H1 (cell line): ENCODE data around the gene BTBD9. TPM values are rescaled to one million over a fixed set of nuclear protein-coding genes. Genes with fewer than 3 reads are reported as not detected.

Experiments
- CBX8 ChIP-seq: fragments of 300-800, 300-1000 bp; sonication (generic); IDR thresholded peaks from 2 replicates; pipeline ENCODE4 v1.7.1; 2016; ENCODE audit warnings: low read depth, low read length, borderline replicate concordance
- KDM4A ChIP-seq: IDR thresholded peaks from one replicate; pipeline ENCODE4 v1.7.1; 2012; ENCODE audit warnings: low read depth, mild to moderate bottlenecking, moderate library complexity, low read length, inconsistent platforms; ENCODE audit not compliant: severe bottlenecking
- polyA plus RNA-seq, 7 experiments: library from polyadenylated mRNA; depleted of rRNA in 3 of 7; stranded (reverse) in 5 of 7; unstranded in 2 of 7; fragments of >200 nt in 5 of 7; fragments of 200-250 nt in 2 of 7; gene quantifications; 1 replicate in 5 of 7; 2 replicates in 1 of 7; 4 replicates in 1 of 7; pipeline versions ENCODE4 v1.2.1 to v1.2.3, GENCODE V29; 2011 to 2013; ENCODE audit warnings: missing spikeins in 2 of 7, mixed read lengths in 2 of 7
- total RNA-seq: library from RNA; stranded (reverse); fragmentation: NEBNext Ultra II Directional; extraction: Animal tissue kit (Norgen Biotek cat#: 25700); gene quantifications from 2 replicates; pipeline ENCODE4 v1.2.1, GENCODE V29; 2021

Gene BTBD9
- total and polyA plus RNA-seq, 2 of the 8 experiments (the other 6 are each of a cell fraction or from before 2014, with no cell fraction given): 0.92 to 4.1 TPM

DNA sequence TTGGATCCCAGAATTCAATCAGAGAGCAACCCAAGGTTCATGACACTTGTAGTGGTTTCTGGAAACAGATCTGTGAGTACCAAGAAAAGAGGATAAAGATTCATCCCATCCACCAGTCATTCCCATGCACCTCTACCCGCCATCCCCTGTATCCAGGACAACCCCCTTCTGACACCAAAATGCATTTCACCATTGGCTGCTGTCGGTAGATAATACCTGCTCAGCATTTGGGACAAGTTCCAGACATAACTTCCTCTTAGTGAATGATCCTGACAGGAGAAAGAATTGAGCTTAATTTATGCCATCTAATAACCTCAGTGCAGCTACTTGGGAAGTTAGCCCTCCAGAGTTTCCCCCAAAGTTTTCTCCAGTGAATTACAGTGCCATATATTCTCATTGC lies 491.1 kb downstream of the BTBD9 start (continued):
- TF ChIP-seq KDM4A (no peak), CBX8 (no peak)
